Daoy (cell line): ENCODE data around the gene NEO1. TPM values are rescaled to one million over a fixed set of nuclear protein-coding genes. Genes with fewer than 3 reads are reported as not detected.

Experiments used
- DNase-seq: peaks from one replicate; pipeline ENCODE4 v3.0.0-alpha.2; 2015; ENCODE audit warnings: low read depth
- total RNA-seq: library from RNA; depleted of rRNA; stranded (reverse); fragments of >200 nt; shearing (Covaris generic); gene quantifications from 2 replicates; pipeline ENCODE4 v1.2.3, GENCODE V29; 2014

Gene NEO1
- total RNA-seq, 1 experiment from 2014 or later, result 14.5 TPM

GRCh38 chr15:73329501-73330200, 277.4 kb downstream of the NEO1 start:
- no peak for DNase-seq

- no peak for DNase-seq
Measured at GRCh38 chr15:73330206-73331051, 278.2 kb downstream of the NEO1 start.

GRCh38 chr15:73331501-73331900, 279.2 kb downstream of the NEO1 start:
- DNase-seq, result no peak

- DNase-seq, result no peak
Measured at GRCh38 chr15:73331991-73332925, 280.0 kb downstream of the NEO1 start.

- no peak for DNase-seq
Measured at GRCh38 chr15:73333001-73333400, 280.7 kb downstream of the NEO1 start.

- no peak for DNase-seq
Measured at GRCh38 chr15:73334086-73334485, 281.8 kb downstream of the NEO1 start.

- DNase-seq, result no peak
Measured at GRCh38 chr15:73335026-73335425, 282.8 kb downstream of the NEO1 start.

- DNase-seq, result no peak
Measured at GRCh38 chr15:73335471-73335870, 283.2 kb downstream of the NEO1 start.

- DNase-seq, result no peak
Measured at GRCh38 chr15:73336756-73337155, 284.5 kb downstream of the NEO1 start.

GRCh38 chr15:73337187-73337586, 284.9 kb downstream of the NEO1 start:
- DNase-seq, result no peak

- no peak for DNase-seq
Measured at GRCh38 chr15:73338058-73338457, 285.8 kb downstream of the NEO1 start.

- DNase-seq, result no peak
Measured at GRCh38 chr15:73338606-73339374, 286.5 kb downstream of the NEO1 start.

GRCh38 chr15:73340502-73341192, 288.4 kb downstream of the NEO1 start:
- no peak for DNase-seq

GRCh38 chr15:73341886-73342600, 289.8 kb downstream of the NEO1 start:
- peak; percentile 49 for DNase-seq

GRCh38 chr15:73344056-73344455, 291.8 kb downstream of the NEO1 start:
- DNase-seq, result peak; percentile 28

GRCh38 chr15:73345658-73346057, 293.4 kb downstream of the NEO1 start:
- no peak for DNase-seq

- peak; percentile 71 for DNase-seq
Measured at GRCh38 chr15:73346735-73347312, 294.6 kb downstream of the NEO1 start.

- DNase-seq, result no peak
Measured at GRCh38 chr15:73349191-73349590, 296.9 kb downstream of the NEO1 start.

GRCh38 chr15:73352082-73352481, 299.8 kb downstream of the NEO1 start:
- DNase-seq, result peak; percentile 33

- no peak for DNase-seq
Measured at GRCh38 chr15:73353734-73354133, 301.5 kb downstream of the NEO1 start.
